HepG2 (cell line): ENCODE data around the gene ATP11A. TPM values are rescaled to one million over a fixed set of nuclear protein-coding genes. Genes with fewer than 3 reads are reported as not detected.

Source experiments
- ATAC-seq: fragments of 200-7000 bp; cut with Tn5 transposase; 3 replicates; pipeline ENCODE4 v1.9.1; 2020; ENCODE audit warnings: mild to moderate bottlenecking, moderate library complexity
- BruUV-seq: library from RNA; stranded (reverse); fragments of 400-500 nt; replicated peaks from 2 replicates; lab custom pipeline; 2021; lab: Mats Ljungman, UMichigan
- CTCF ChIA-PET: fragments of 300-600 bp; formaldehyde crosslinking; extraction: SDS; loops from one replicate; lab custom pipeline; 2021; ENCODE audit warnings: low total read pairs, inconsistent platforms, low intra/inter-chr PET ratio; lab: Yijun Ruan, JAX
- POLR2A ChIA-PET: fragments of 350-600 bp; sonication (Branson Sonifier 250); formaldehyde crosslinking; loops from one replicate; lab custom pipeline; 2020; ENCODE audit warnings: antibody characterized with exemption, inconsistent platforms; lab: Yijun Ruan, JAX
- DNase-seq: peaks from one replicate; pipeline ENCODE4 v3.0.0-alpha.2; 2015; ENCODE audit warnings: low spot score
- FAIRE-seq: peaks from 3 replicates; lab custom pipeline; 2011; peaks lifted over from hg19 to GRCh38; lab: Jason Lieb, UNC
- H2AFZ ChIP-seq: one replicate; pipeline ENCODE4 v1.6.1; 2011; ENCODE audit warnings: low read length, inconsistent platforms
- H3K27ac ChIP-seq: fragments of 300-600 bp; 3 replicates; pipeline ENCODE4 v1.8.0; 2011; ENCODE audit warnings: mixed run types, mild to moderate bottlenecking, mixed read lengths, low read length, inconsistent platforms; ENCODE audit not compliant: insufficient read depth; ENCODE audit errors: extremely low read length
- H3K27me3 ChIP-seq, 2 experiments: fragments of 200-600 bp in 1 of 2; 2 replicates in 1 of 2; 3 replicates in 1 of 2; pipeline versions ENCODE4 v1.6.0 to v1.8.0; 2011; ENCODE audit warnings: low read length in 2 of 2, mild to moderate bottlenecking in 2 of 2, moderate library complexity in 2 of 2, inconsistent platforms in 1 of 2; ENCODE audit not compliant: insufficient read depth in 2 of 2, control insufficient read depth in 1 of 2
- H3K36me3 ChIP-seq, 2 experiments: fragments of 200-600 bp in 1 of 2; replicated peaks in 1 of 2; 2 replicates in 1 of 2; 3 replicates in 1 of 2; pipeline versions ENCODE4 v1.5.1 to v1.8.0; 2011; ENCODE audit warnings: low read length in 2 of 2, inconsistent platforms in 1 of 2; ENCODE audit not compliant: insufficient read depth in 2 of 2, control insufficient read depth in 1 of 2
- H3K4me1 ChIP-seq: 2 replicates; pipeline ENCODE4 v1.5.1; 2012; ENCODE audit warnings: low read length, inconsistent platforms; ENCODE audit not compliant: insufficient read depth
- H3K4me2 ChIP-seq: 2 replicates; pipeline ENCODE4 v1.6.0; 2011; ENCODE audit warnings: low read depth, low read length, inconsistent platforms
- H3K4me3 ChIP-seq, 3 experiments: fragments of 200-600 bp in 1 of 3; sonication (generic), shearing (Covaris generic) in 1 of 3; replicated peaks in 1 of 3; 2 replicates each; pipeline ENCODE4 v1.5.1; 2011 to 2016; ENCODE audit warnings: low read length in 3 of 3, inconsistent platforms in 2 of 3, low read depth in 2 of 3, mild to moderate bottlenecking in 2 of 3, control low read depth in 1 of 3, mixed read lengths in 1 of 3; ENCODE audit not compliant: insufficient read depth in 1 of 3
- H3K79me2 ChIP-seq: one replicate; pipeline ENCODE4 v1.6.1; 2011; ENCODE audit warnings: low read length, inconsistent platforms; ENCODE audit not compliant: insufficient read depth
- H3K9ac ChIP-seq: 2 replicates; pipeline ENCODE4 v1.6.0; 2011; ENCODE audit warnings: mild to moderate bottlenecking, low read depth, low read length, inconsistent platforms; ENCODE audit not compliant: insufficient read depth
- H3K9me3 ChIP-seq: 2 replicates; pipeline ENCODE4 v1.5.1; 2012; ENCODE audit warnings: mild to moderate bottlenecking, low read length
- H4K20me1 ChIP-seq: 2 replicates; pipeline ENCODE4 v1.6.0; 2011; ENCODE audit warnings: inconsistent platforms, mild to moderate bottlenecking, low read length, moderate library complexity; ENCODE audit not compliant: insufficient read depth
- AGO2 ChIP-seq: fragments of 200-400 bp; formaldehyde crosslinking; optimal IDR thresholded peaks from 2 replicates; pipeline ENCODE3; 2017; ENCODE audit warnings: mild to moderate bottlenecking, low read depth, low read length, moderate library complexity
- BORCS8-MEF2B ChIP-seq: sonication (generic); formaldehyde crosslinking; IDR thresholded peaks from 2 replicates; pipeline ENCODE4 v1.8.0; 2022; ENCODE audit warnings: mild to moderate bottlenecking, missing genetic modification reagents
- NFE2 ChIP-seq: sonication (generic); formaldehyde crosslinking; IDR thresholded peaks from 2 replicates; pipeline ENCODE4 v1.4.0; 2020; ENCODE audit warnings: missing genetic modification reagents
- ZBTB33 ChIP-seq: sonication (generic); formaldehyde crosslinking; IDR thresholded peaks from 2 replicates; pipeline ENCODE4 v1.4.0; 2020; ENCODE audit warnings: missing genetic modification reagents
- ZBTB38 ChIP-seq: sonication (generic); formaldehyde crosslinking; IDR thresholded peaks from 2 replicates; pipeline ENCODE4 v1.5.1; 2020; ENCODE audit warnings: mild to moderate bottlenecking, missing genetic modification reagents
- ZBTB4 ChIP-seq: sonication (generic); formaldehyde crosslinking; IDR thresholded peaks from 2 replicates; pipeline ENCODE4 v1.4.0; 2020; ENCODE audit warnings: missing genetic modification reagents, mild to moderate bottlenecking, borderline replicate concordance
- ZFP36 ChIP-seq: fragments of 150-350 bp; IDR thresholded peaks from 2 replicates; pipeline ENCODE4 v1.6.1; 2018; ENCODE audit warnings: borderline replicate concordance, low read length, low read depth; ENCODE audit not compliant: partially characterized antibody
- WGBS: methylation state at CpG from one replicate; pipeline ENCODE4 v1.1.6; 2017; ENCODE audit warnings: low lambda C conversion rate; 5-methylcytosine and 5-hydroxymethylcytosine counted together
- in situ Hi-C: cut with HindIII; loops from 2 replicates; pipeline ENCODE4 v1.10.0; 2017; ENCODE audit warnings: low pct_unique_long_range_greater_than_20kb; ENCODE audit not compliant: extremely low pct_ligation_motif_present
- intact Hi-C: fragments of 100-400 bp; cut with micrococcal nuclease; formaldehyde crosslinking; loops from one replicate; pipeline ENCODE4 v1.10.0; 2022; ENCODE audit not compliant: unreplicated experiment
- polyA plus RNA-seq, 8 experiments: library from polyadenylated mRNA; depleted of rRNA in 3 of 8; stranded (reverse) in 7 of 8; unstranded in 1 of 8; fragments of >200 nt; fragmentation: Illumina TruSeq in 4 of 8; extraction: Trizol in 4 of 8; gene quantifications; 2 replicates each; pipeline versions ENCODE4 v1.2.1 to v1.2.3, GENCODE V29; 2011 to 2016; ENCODE audit warnings: low read depth in 4 of 8, missing spikeins in 1 of 8, mixed read lengths in 1 of 8; ENCODE audit not compliant: insufficient read depth in 1 of 8
- total RNA-seq, 5 experiments: library from RNA; depleted of rRNA; stranded (reverse); fragments of >200 nt; fragmentation: Illumina TruSeq; extraction: Trizol; gene quantifications; 2 replicates each; pipeline ENCODE4 v1.2.3, GENCODE V29; 2016; ENCODE audit warnings: low read depth in 1 of 5

ATP11A gene
- total and polyA plus RNA-seq, 2 of the 13 experiments (the other 11 are each of a cell fraction or from before 2014, with no cell fraction given): 18.4 to 20.1 TPM

- Histone ChIP-seq H3K79me2 (peaks cover 67% of the 10 kb centered on the region), H3K27ac (no peak overlapping the region), H3K4me1 (no peaks in the 10 kb centered on the region), H3K27me3 (no peaks in the 10 kb centered on the region; a peak in 1 of 5 replicates), H2AFZ (no peak overlapping the region), H3K9ac (no peak overlapping the region), H3K36me3 (peaks cover 13 to 39% of the 10 kb centered on the region in 2 experiments; a peak in 4 of 5 replicates), H4K20me1 (peaks cover 63% of the 10 kb centered on the region; the same call in 1 of the 2 replicates), H3K4me3 (no peak overlapping the region)
- in situ Hi-C loops (no loop called here), intact Hi-C loops (no loop called here)
- no TSS peak for BruUV-seq
- FAIRE-seq (no peak), ATAC-seq (no peak)
- WGBS: 97% methylated on average over 21 of the region's 25 CpGs
- POLR2A ChIA-PET: no interaction called here
- CTCF ChIA-PET: no interaction called here
- TF ChIP-seq NFE2 (CRISPR knock-in tag) (no peak), AGO2 (peak; percentile 60), BORCS8-MEF2B (no peak)
- TF ChIP-seq, all 625 proteins: peak for 1
- Histone ChIP-seq H3K9me3 (no peaks in the 10 kb centered on the region), H3K4me2 (no peak overlapping the region)
- DNase-seq: no peak
Observed at GRCh38 chr13:112768795-112769481, 79.1 kb downstream of the ATP11A start.

- no peak for ATAC-seq
Observed at GRCh38 chr13:112769615-112770014, 79.8 kb downstream of the ATP11A start.

More at GRCh38 chr13:112769615-112770014, 79.8 kb downstream of the ATP11A start:
- Histone ChIP-seq H3K4me2 (no peak overlapping the region), H3K9me3 (no peaks in the 10 kb centered on the region), H3K4me1 (no peaks in the 10 kb centered on the region), H2AFZ (no peak overlapping the region), H3K36me3 (peaks cover 13 to 42% of the 10 kb centered on the region in 2 experiments; a peak in 4 of 5 replicates), H3K9ac (no peak overlapping the region), H3K79me2 (peaks cover 67% of the 10 kb centered on the region), H4K20me1 (peaks cover 62% of the 10 kb centered on the region; the same call in 1 of the 2 replicates), H3K27ac (no peak overlapping the region), H3K4me3 (no peak overlapping the region), H3K27me3 (no peaks in the 10 kb centered on the region; a peak in 1 of 5 replicates)
- WGBS: 90% methylated on average over 7 of the region's 18 CpGs
- ChIA-PET POLR2A (no interaction called here), CTCF (no interaction called here)
- BruUV-seq: no TSS peak
- TF ChIP-seq ZBTB38 (CRISPR knock-in tag): peak; percentile 92
- TF ChIP-seq ZBTB33: peak; percentile 60
- TF ChIP-seq ZFP36: no peak
- no peak for TF ChIP-seq ZBTB4 (CRISPR knock-in tag)
- TF ChIP-seq AGO2: peak; percentile 11
- in situ Hi-C loops (no loop called here), intact Hi-C loops (no loop called here)
- FAIRE-seq (no peak), DNase-seq (no peak)
